ENCODE data around the gene PTPDC1.

- TF ChIP-seq CTCF (conservative IDR thresholded peaks at IDR 0.05; ENCODE audit: low read length) (no peak), EZH2phosphoT487 (IDR thresholded peaks at IDR 0.05; ENCODE audit: borderline replicate concordance) (no peak)
These were observed 2.5 kb downstream of the PTPDC1 start for GRCh38 chr9:94086486-94087345.

Data from Loucy (cell line).